Mesothelial cell of epicardium (in vitro differentiated cells): ENCODE results near the gene SLC27A4. TPM values are rescaled to one million over a fixed set of nuclear protein-coding genes. Genes with fewer than 3 reads are reported as not detected.

Experiments used
- DNase-seq, 2 experiments: peaks; one replicate each; pipeline ENCODE4 v3.0.0; 2021; ENCODE audit warnings: low spot score in 2 of 2; ENCODE audit not compliant: unreplicated experiment in 2 of 2
- H3K27ac Mint-ChIP-seq: 2 replicates; pipeline ENCODE4 v1.8.0; 2021; ENCODE audit warnings: mixed read lengths
- H3K27me3 Mint-ChIP-seq: 2 replicates; pipeline ENCODE4 v1.8.0; 2021; ENCODE audit warnings: low read depth, mixed read lengths
- H3K36me3 Mint-ChIP-seq: 2 replicates; pipeline ENCODE4 v1.8.0; 2021; ENCODE audit warnings: mixed read lengths
- H3K4me1 Mint-ChIP-seq: 2 replicates; pipeline ENCODE4 v1.8.0; 2021; ENCODE audit warnings: mixed read lengths
- H3K4me3 Mint-ChIP-seq: 2 replicates; pipeline ENCODE4 v1.8.0; 2021; ENCODE audit warnings: mild to moderate bottlenecking, moderate library complexity, mixed read lengths
- H3K9me3 Mint-ChIP-seq: 2 replicates; pipeline ENCODE4 v1.8.0; 2021; ENCODE audit warnings: mixed read lengths
- CTCF ChIP-seq: fragments of 200-600 bp; sonication (generic); IDR thresholded peaks from one replicate; pipeline ENCODE4 v1.5.0; 2021; ENCODE audit warnings: antibody characterized with exemption; ENCODE audit not compliant: unreplicated experiment
- total RNA-seq: library from RNA; stranded (reverse); gene quantifications from 3 replicates; pipeline ENCODE4 v1.2.1, GENCODE V29; 2021

The SLC27A4 gene
- total RNA-seq, 1 donor from 2014 or later: 18.5 TPM

GRCh38 chr9:128405077-128405779, 64.9 kb downstream of the SLC27A4 start:
- no peak overlapping the region for H3K27ac Mint-ChIP-seq
- no peaks in the 10 kb centered on the region for H3K36me3 Mint-ChIP-seq
- no peak for TF ChIP-seq CTCF
- peaks cover 9% of the 10 kb centered on the region for H3K4me1 Mint-ChIP-seq
- peaks cover 29% of the 10 kb centered on the region for H3K27me3 Mint-ChIP-seq
- no peak overlapping the region for H3K4me3 Mint-ChIP-seq
- H3K9me3 Mint-ChIP-seq: no peaks in the 10 kb centered on the region
- no peak for DNase-seq

- Mint-ChIP-seq H3K27ac (no peak overlapping the region), H3K36me3 (no peaks in the 10 kb centered on the region), H3K9me3 (no peaks in the 10 kb centered on the region), H3K4me1 (peaks cover 9% of the 10 kb centered on the region), H3K4me3 (no peak overlapping the region), H3K27me3 (peaks cover 25% of the 10 kb centered on the region)
- no peak for DNase-seq
- no peak for TF ChIP-seq CTCF
These were observed 65.4 kb downstream of the SLC27A4 start for GRCh38 chr9:128405780-128406171.

GRCh38 chr9:128406848-128407391, 66.6 kb downstream of the SLC27A4 start:
- Mint-ChIP-seq H3K27me3 (peaks cover 19% of the 10 kb centered on the region), H3K4me3 (no peak overlapping the region), H3K36me3 (no peaks in the 10 kb centered on the region), H3K27ac (no peak overlapping the region), H3K4me1 (peaks cover 9% of the 10 kb centered on the region), H3K9me3 (no peaks in the 10 kb centered on the region)
- no peak for DNase-seq
- no peak for TF ChIP-seq CTCF

GRCh38 chr9:128408963-128409431, 68.7 kb downstream of the SLC27A4 start:
- H3K4me1 Mint-ChIP-seq: peaks cover 10% of the 10 kb centered on the region
- no peak for DNase-seq
- H3K4me3 Mint-ChIP-seq: no peak overlapping the region
- H3K9me3 Mint-ChIP-seq: no peaks in the 10 kb centered on the region
- H3K27ac Mint-ChIP-seq: peak overlapping the region; percentile 56
- no peak for TF ChIP-seq CTCF
- H3K36me3 Mint-ChIP-seq: no peaks in the 10 kb centered on the region
- peaks cover 10% of the 10 kb centered on the region for H3K27me3 Mint-ChIP-seq

GRCh38 chr9:128409450-128409849, 69.1 kb downstream of the SLC27A4 start:
- H3K27ac Mint-ChIP-seq: no peak overlapping the region
- H3K4me1 Mint-ChIP-seq: peaks cover 12% of the 10 kb centered on the region
- no peaks in the 10 kb centered on the region for H3K9me3 Mint-ChIP-seq
- no peak for DNase-seq
- H3K4me3 Mint-ChIP-seq: no peak overlapping the region
- H3K27me3 Mint-ChIP-seq: peaks cover 11% of the 10 kb centered on the region
- no peak for TF ChIP-seq CTCF
- no peaks in the 10 kb centered on the region for H3K36me3 Mint-ChIP-seq
